Natural killer cell (primary cell): ENCODE measurements around the gene NCCRP1. TPM values are rescaled to one million over a fixed set of nuclear protein-coding genes. Genes with fewer than 3 reads are reported as not detected.
A peak's percentile ranks its signal among the peaks of the same experiment; 100 is the strongest.
"Not testable (repeated sequence)": the region's sequence is repeated elsewhere in the genome, so short reads cannot be mapped to it uniquely, and the experiment has no call there.

Experiments
- ATAC-seq, 3 donors: fragments of 150-1000 bp in 2 of 3; fragments of 200-7000 bp in 1 of 3; cut with Tn5 transposase; 1 replicate in 1 of 3; 2 replicates in 2 of 3; pipeline ENCODE4 v1.10.0; 2021; ENCODE audit warnings: mild to moderate bottlenecking in 2 of 3, moderate library complexity in 2 of 3
- DNase-seq, 2 donors: peaks; one replicate each; pipeline versions ENCODE4 v3.0.0 to v3.0.0-alpha.2; 2013 to 2021; ENCODE audit warnings: mixed read lengths in 1 of 2
- H3K27ac ChIP-seq: one replicate; pipeline ENCODE4 v1.5.1; 2013; ENCODE audit warnings: mild to moderate bottlenecking, low read length
- H3K27me3 ChIP-seq: one replicate; pipeline ENCODE4 v1.6.1; 2013; ENCODE audit warnings: low read length; ENCODE audit not compliant: control insufficient read depth, insufficient read depth
- H3K36me3 ChIP-seq: one replicate; pipeline ENCODE4 v1.6.1; 2013; ENCODE audit warnings: low read length; ENCODE audit not compliant: control insufficient read depth, insufficient read depth
- H3K4me1 ChIP-seq: one replicate; pipeline ENCODE4 v1.6.1; 2013; ENCODE audit warnings: low read length; ENCODE audit not compliant: control insufficient read depth, insufficient read depth
- H3K4me3 ChIP-seq: one replicate; pipeline ENCODE4 v1.5.1; 2013; ENCODE audit warnings: low read length
- H3K9me3 ChIP-seq: one replicate; pipeline ENCODE4 v1.6.1; 2013; ENCODE audit warnings: low read length; ENCODE audit not compliant: control insufficient read depth, insufficient read depth
- H3K27ac Mint-ChIP-seq, 2 donors: one replicate each; pipeline ENCODE4 v1.8.0; 2022; ENCODE audit warnings: mild to moderate bottlenecking in 2 of 2, mixed read lengths in 2 of 2, moderate library complexity in 1 of 2
- H3K27me3 Mint-ChIP-seq, 2 donors: one replicate each; pipeline ENCODE4 v1.8.0; 2022; ENCODE audit warnings: low read depth in 2 of 2, mixed read lengths in 2 of 2
- H3K36me3 Mint-ChIP-seq: one replicate; pipeline ENCODE4 v1.8.0; 2022; ENCODE audit warnings: mixed read lengths
- H3K4me1 Mint-ChIP-seq, 2 donors: one replicate each; pipeline ENCODE4 v1.8.0; 2022; ENCODE audit warnings: mixed read lengths in 2 of 2
- H3K4me3 Mint-ChIP-seq: one replicate; pipeline ENCODE4 v1.8.0; 2022; ENCODE audit warnings: mild to moderate bottlenecking, moderate library complexity, mixed read lengths
- H3K9me3 Mint-ChIP-seq, 2 donors: one replicate each; pipeline ENCODE4 v1.8.0; 2022; ENCODE audit warnings: mixed read lengths in 2 of 2
- WGBS: methylation state at CpG from one replicate; pipeline ENCODE4 v1.1.7; 2013; ENCODE audit warnings: missing lambda C conversion rate; ENCODE audit not compliant: insufficient coverage; 5-methylcytosine and 5-hydroxymethylcytosine counted together
- intact Hi-C: fragments of 100-400 bp; cut with micrococcal nuclease; formaldehyde crosslinking; loops from one replicate; pipeline ENCODE4 v1.14.2; 2022
- total RNA-seq, 4 donors: library from RNA; stranded (reverse); fragments of 120-200 nt in 1 of 4; gene quantifications; one replicate each; pipeline versions ENCODE4 v1.2.3 to v1.2.4, GENCODE V29; 2013 to 2022
- TF ChIP-seq, protein P1 (sequence below): fragments of 200-600 bp; IDR thresholded peaks from one replicate; pipeline ENCODE4 v1.8.0; 2022; ENCODE audit warnings: antibody characterized with exemption

NCCRP1 gene
- total RNA-seq, 3 donors from 2014 or later (not counting 1 experiment from before 2014, with no cell fraction given) = not detected

DNA sequence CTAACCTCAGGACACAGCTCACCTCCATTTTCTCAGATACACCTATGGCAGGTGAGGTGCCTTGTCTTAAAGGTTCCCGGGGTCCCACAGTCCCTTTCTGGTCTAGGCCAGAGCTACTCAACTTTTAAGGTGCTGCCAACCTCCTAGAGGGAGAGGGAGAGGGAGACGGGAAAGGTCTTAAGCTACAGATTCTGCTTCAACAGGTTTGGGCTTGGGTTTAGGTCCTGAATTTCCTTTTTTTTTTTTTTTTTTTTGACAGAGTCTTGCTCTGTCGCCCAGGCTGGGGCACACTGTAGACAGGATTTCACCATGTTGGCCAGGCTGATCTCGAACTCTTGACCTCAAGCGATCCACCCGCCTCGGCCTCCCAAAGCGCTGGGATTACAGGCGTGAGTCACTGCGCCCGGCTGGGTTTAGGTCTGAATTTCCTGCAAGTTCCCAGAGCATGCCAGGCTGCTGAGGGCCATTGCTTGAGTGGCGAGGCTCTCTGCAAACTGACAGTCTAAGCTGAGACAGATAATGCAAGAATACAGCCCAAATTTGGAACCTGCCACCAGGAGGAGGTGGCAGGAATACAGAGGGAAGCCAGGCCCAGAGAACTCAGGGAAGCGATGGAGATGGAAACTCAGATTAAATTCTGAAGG is 15.1 kb downstream of the NCCRP1 start:
- 88% methylated on average over 13 of the region's 13 CpGs for WGBS
- Histone ChIP-seq H3K4me3 (no peak overlapping the region), H3K27me3 (no peaks in the 10 kb centered on the region), H3K9me3 (no peaks in the 10 kb centered on the region), H3K36me3 (no peaks in the 10 kb centered on the region), H3K27ac (no peak overlapping the region), H3K4me1 (no peaks in the 10 kb centered on the region)
- H3K27me3 Mint-ChIP-seq = peaks cover under 1 to 2% of the 10 kb centered on the region in 2 donors
- no peaks in the 10 kb centered on the region for H3K36me3 Mint-ChIP-seq
- H3K4me3 Mint-ChIP-seq = no peak overlapping the region
- no peaks in the 10 kb centered on the region for H3K4me1 Mint-ChIP-seq
- H3K27ac Mint-ChIP-seq = no peak overlapping the region
- ATAC-seq = no peak
- DNase-seq = no peak
- no peaks in the 10 kb centered on the region for H3K9me3 Mint-ChIP-seq
- intact Hi-C loops = loop anchor here (1.0 kb wide), 1 partner anchor 116 kb away; no protein-coding TSS in a partner anchor
- TF ChIP-seq, protein P1, sequence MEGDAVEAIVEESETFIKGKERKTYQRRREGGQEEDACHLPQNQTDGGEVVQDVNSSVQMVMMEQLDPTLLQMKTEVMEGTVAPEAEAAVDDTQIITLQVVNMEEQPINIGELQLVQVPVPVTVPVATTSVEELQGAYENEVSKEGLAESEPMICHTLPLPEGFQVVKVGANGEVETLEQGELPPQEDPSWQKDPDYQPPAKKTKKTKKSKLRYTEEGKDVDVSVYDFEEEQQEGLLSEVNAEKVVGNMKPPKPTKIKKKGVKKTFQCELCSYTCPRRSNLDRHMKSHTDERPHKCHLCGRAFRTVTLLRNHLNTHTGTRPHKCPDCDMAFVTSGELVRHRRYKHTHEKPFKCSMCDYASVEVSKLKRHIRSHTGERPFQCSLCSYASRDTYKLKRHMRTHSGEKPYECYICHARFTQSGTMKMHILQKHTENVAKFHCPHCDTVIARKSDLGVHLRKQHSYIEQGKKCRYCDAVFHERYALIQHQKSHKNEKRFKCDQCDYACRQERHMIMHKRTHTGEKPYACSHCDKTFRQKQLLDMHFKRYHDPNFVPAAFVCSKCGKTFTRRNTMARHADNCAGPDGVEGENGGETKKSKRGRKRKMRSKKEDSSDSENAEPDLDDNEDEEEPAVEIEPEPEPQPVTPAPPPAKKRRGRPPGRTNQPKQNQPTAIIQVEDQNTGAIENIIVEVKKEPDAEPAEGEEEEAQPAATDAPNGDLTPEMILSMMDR = peak; percentile 2

DNA sequence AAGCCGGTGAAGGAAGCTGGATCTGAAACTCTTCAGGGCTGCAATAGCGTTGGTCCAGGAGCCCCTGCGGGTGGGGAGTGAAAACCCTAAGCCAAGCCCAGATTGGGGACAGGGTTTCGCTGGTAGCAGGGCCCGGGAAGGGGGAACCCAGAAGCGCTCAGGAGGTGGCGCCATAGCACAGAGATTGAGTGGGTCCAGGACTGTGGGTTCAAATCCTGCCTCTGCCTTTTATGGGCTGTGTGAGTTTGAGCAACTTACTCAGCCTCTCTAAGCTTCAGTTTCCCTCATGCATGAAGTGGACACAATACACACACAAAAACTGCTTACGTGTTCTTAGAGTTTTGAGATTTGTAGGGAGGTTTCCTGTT is 15.6 kb downstream of the NCCRP1 start:
- TF ChIP-seq, protein P1 = peak; percentile 36
- Mint-ChIP-seq H3K4me1 (no peaks in the 10 kb centered on the region), H3K27me3 (peaks cover 5 to 7% of the 10 kb centered on the region in 2 donors)

DNA sequence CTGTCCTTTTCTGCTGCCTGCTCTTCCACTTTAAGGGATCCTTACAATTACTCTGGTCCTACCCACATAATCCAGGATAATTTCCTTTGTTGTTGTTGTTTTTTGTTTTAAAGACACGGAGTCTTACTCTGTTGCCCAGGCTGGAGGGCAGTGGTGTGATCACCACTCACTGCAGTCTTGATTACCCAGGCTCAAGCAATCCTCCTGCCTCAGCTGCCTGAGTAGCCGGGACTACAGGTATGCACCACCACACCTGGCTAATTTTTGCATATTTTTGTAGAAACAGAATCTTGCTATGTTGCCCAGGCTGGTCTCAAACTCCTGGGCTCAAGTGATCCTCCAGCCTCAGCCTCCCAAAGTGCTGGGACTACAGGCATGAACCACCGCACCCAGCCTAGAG is 18.6 kb downstream of the NCCRP1 start:
- H3K27ac Mint-ChIP-seq, DNase-seq, H3K4me3 ChIP-seq, H3K36me3 ChIP-seq, H3K4me3 Mint-ChIP-seq, H3K36me3 Mint-ChIP-seq, H3K9me3 Mint-ChIP-seq, H3K4me1 ChIP-seq, ATAC-seq, intact Hi-C loops, H3K4me1 Mint-ChIP-seq, H3K9me3 ChIP-seq, H3K27me3 Mint-ChIP-seq, H3K27ac ChIP-seq, H3K27me3 ChIP-seq: not testable (repeated sequence)
- WGBS = 82% methylated on average over 3 of the region's 3 CpGs

More for the DNA sequence above, 15.6 kb downstream of the NCCRP1 start:
- Mint-ChIP-seq H3K36me3 (no peaks in the 10 kb centered on the region), H3K9me3 (no peaks in the 10 kb centered on the region), H3K4me3 (no peak overlapping the region), H3K27ac (no peak overlapping the region)
- Histone ChIP-seq H3K4me3 (no peak overlapping the region), H3K4me1 (no peaks in the 10 kb centered on the region), H3K9me3 (no peaks in the 10 kb centered on the region), H3K36me3 (no peaks in the 10 kb centered on the region), H3K27ac (no peak overlapping the region), H3K27me3 (no peaks in the 10 kb centered on the region)
- intact Hi-C loops = loop anchor here (1.0 kb wide), 1 partner anchor 116 kb away; no protein-coding TSS in a partner anchor
- 38% methylated on average over 7 of the region's 8 CpGs for WGBS
- DNase-seq (peak; percentile 51 to 76), ATAC-seq (peak; percentile 71 to 89 (median 83))

DNA sequence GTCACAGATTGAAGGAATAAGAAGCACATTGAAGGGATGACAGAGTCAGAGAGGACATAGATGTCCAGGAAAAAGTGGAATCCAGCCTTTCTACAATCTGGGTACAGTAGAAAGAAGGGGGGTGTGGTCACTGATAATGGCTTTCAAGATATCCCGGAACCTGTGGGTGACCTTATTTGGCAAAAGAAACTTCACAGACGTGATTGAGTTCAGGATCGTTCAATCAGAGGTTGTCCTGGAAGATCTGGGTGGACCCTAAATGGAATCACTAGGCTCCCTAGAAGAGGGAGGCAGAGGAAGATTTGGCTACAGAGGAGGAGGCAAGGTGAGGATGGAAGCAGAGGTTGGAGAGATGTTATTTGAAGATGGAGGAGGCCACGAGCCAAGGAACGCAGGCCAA is 20.3 kb downstream of the NCCRP1 start:
- H3K27me3 ChIP-seq = no peaks in the 10 kb centered on the region

More for the DNA sequence above, 20.3 kb downstream of the NCCRP1 start:
- H3K36me3 ChIP-seq = no peaks in the 10 kb centered on the region
- no peak overlapping the region for H3K4me3 Mint-ChIP-seq
- no peaks in the 10 kb centered on the region for H3K36me3 Mint-ChIP-seq
- H3K4me1 ChIP-seq = no peaks in the 10 kb centered on the region
- TF ChIP-seq, protein P1 = no peak
- H3K4me3 ChIP-seq = no peak overlapping the region
- H3K27me3 Mint-ChIP-seq = peaks cover 8 to 22% of the 10 kb centered on the region in 2 donors
- H3K27ac Mint-ChIP-seq = no peak overlapping the region
- no peak overlapping the region for H3K27ac ChIP-seq
- intact Hi-C loops = no loop called here
- 91% methylated on average over 5 of the region's 5 CpGs for WGBS
- no peaks in the 10 kb centered on the region for H3K9me3 Mint-ChIP-seq
- DNase-seq (no peak), ATAC-seq (no peak)
- H3K9me3 ChIP-seq = no peaks in the 10 kb centered on the region
- peaks cover 0 to 4% of the 10 kb centered on the region in 2 donors for H3K4me1 Mint-ChIP-seq
